Body of pancreas (tissue), 4 donors: ENCODE results near the gene OTX1.

Source experiments
- POLR2A ChIP-seq, 3 donors: fragments of 450-650 bp; IDR thresholded peaks; one replicate each; pipeline ENCODE4 v1.6.1; 2016; ENCODE audit warnings: antibody characterized with exemption in 3 of 3, mild to moderate bottlenecking in 2 of 3
- TF ChIP-seq, protein P1 (sequence below), 7 experiments: fragments of 450-650 bp in 4 of 7; fragments of 200-600 bp in 3 of 7; sonication (generic) in 3 of 7; IDR thresholded peaks; one replicate each; pipeline ENCODE4 v1.5.1; 2016 to 2019; ENCODE audit warnings: antibody characterized with exemption in 7 of 7

DNA sequence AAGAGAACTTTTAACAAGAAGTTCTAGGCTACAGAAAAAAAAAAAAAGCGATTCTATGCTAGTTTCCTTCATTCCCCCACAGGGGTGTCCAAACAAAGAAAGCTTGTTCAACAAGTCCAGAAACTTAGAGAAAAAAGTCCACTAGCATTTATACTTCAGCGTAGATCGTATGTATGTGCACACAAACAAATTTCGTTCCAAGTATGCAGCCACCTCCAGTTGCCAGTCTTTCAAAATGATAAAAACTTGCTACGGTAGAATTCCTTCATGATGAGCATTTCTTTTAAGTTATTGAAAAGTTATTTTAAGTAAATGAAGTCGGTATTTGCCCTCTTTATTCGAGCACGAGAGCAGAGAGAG lies 3.7 kb upstream of the OTX1 start:
- TF ChIP-seq, protein P1, sequence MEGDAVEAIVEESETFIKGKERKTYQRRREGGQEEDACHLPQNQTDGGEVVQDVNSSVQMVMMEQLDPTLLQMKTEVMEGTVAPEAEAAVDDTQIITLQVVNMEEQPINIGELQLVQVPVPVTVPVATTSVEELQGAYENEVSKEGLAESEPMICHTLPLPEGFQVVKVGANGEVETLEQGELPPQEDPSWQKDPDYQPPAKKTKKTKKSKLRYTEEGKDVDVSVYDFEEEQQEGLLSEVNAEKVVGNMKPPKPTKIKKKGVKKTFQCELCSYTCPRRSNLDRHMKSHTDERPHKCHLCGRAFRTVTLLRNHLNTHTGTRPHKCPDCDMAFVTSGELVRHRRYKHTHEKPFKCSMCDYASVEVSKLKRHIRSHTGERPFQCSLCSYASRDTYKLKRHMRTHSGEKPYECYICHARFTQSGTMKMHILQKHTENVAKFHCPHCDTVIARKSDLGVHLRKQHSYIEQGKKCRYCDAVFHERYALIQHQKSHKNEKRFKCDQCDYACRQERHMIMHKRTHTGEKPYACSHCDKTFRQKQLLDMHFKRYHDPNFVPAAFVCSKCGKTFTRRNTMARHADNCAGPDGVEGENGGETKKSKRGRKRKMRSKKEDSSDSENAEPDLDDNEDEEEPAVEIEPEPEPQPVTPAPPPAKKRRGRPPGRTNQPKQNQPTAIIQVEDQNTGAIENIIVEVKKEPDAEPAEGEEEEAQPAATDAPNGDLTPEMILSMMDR (IDR thresholded peaks at IDR 0.05) = no peak
- no peak for TF ChIP-seq POLR2A (IDR thresholded peaks at IDR 0.05)
